Measurements from ENCODE around the gene ARMC6.
"Not testable (repeated sequence)": the region's sequence is repeated elsewhere in the genome, so short reads cannot be mapped to it uniquely, and the experiment has no call there.

Gene ARMC6

DNA sequence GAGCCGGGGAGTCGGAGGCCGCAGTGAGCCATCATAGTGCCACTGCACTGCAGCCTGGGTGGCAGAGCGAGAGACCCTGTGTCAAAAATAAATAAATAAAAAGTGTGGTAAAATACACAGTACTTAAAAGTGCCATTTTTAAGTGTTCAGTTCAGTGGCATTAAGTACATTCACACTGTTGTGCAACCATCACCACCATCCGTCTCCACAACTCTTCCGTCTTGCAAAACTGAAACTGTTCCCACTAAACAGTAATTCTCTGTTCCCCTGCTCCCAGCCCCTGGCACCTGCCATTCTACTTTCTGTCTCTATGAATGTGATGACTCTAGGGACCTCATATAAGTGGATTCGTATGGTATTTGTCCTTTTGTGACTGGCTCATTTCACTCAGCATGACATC is 43.7 kb downstream of the ARMC6 start:
- DNase-seq: peak; percentile 71

DNA sequence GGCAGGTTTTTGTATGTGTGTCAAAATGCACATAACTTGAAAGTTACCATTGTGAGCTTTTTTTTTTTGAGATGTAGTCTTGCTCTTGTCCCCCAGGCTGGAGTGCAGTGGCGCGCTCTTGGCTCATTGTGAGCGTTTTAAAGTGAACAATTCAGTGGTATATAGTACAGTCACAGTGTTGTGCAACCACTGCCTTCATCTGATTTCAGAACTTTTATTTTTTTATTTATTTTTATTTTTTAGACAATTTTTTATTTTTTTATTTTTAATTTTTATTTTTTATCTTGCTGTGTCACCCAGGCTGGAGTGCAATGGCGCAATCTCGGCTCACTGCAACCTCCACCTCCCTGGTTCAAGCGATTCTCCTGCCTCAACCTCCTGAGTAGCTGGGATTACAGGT is 45.4 kb downstream of the ARMC6 start:
- no peak for DNase-seq

DNA sequence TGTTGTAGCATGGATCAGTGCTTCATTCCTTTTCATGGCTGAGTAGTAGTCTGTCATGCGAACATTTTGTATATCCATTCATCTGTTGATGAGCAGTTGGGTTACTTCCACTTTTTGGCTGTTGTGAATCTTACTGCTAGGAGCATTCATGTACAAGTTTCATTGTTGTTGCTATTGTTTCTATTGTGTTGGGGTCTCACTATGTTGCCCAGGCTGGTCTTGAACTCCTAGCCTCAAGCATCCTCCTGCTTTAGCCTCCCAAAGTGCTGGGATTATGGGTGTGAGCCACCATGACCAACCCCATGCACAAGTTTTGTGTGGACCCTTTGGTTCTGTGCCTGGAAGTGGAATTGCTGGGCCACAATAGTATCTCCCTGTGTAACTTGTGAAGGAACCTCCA is 46.2 kb downstream of the ARMC6 start:
- no peak for DNase-seq

GRCh38 chr19:19081642-19082151 is 48.3 kb downstream of the ARMC6 start:
- DNase-seq: no peak

- no peak for DNase-seq
Observed at GRCh38 chr19:19083413-19084178, 50.2 kb downstream of the ARMC6 start.

DNA sequence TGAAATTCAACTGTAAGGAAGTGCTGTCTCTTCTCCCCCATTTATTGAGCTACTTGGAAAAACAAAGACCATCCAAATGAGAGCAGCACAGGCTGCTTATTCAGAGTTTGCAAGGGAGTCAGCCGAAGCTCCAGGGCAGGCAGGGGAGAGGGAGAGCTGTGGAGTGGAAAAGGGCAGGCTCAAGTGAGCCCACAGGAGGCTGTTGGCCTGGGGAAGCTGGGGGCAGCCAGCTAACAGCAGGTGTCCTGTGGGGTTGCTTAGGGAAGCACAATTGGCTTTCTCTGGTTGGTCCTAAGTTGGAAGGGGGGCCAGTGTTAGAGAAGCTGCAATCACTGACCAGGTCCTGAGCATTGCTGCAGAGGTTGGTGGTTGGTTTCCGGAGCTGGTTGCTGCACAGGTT is 54.3 kb downstream of the ARMC6 start:
- DNase-seq: no peak

DNA sequence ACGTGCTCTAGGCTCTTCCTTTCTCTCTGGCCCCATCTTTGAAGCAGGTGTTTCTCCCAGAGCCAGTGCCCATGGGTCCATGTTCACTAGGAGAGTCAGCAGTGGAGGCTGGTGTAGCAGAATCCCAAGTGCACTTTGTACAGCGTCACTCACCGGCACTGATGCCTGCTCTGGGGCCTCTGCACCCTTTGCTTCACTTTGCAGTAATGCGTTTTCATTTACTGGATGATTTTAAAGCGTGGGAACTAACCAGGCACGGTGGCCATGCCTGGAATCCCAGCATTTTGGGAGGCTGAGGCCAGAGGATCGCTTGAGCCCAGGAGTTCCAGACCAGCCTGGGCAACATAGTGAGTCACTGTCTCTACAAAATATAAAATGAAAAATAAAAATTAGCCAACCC is 61.1 kb downstream of the ARMC6 start:
- no peak for DNase-seq

DNA sequence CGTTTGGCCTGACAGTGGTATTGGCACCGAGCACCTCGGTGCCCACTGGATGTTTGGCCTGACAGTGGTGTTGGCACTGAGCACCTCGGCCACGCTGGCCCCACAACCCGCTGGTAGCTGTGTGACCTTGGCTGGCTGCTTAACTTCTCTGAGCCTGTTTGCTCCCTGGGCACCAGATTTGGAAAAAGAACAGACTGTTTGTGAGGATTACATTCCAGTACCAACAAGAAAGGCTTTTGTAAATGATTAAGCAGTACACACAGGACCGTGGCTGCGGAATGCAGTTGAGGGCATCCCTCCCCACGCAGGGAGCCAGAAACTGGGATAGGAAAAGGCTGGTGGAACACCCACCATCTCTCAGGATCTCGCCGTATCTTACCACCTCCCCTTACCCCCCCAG is 62.3 kb downstream of the ARMC6 start:
- no peak for DNase-seq

DNA sequence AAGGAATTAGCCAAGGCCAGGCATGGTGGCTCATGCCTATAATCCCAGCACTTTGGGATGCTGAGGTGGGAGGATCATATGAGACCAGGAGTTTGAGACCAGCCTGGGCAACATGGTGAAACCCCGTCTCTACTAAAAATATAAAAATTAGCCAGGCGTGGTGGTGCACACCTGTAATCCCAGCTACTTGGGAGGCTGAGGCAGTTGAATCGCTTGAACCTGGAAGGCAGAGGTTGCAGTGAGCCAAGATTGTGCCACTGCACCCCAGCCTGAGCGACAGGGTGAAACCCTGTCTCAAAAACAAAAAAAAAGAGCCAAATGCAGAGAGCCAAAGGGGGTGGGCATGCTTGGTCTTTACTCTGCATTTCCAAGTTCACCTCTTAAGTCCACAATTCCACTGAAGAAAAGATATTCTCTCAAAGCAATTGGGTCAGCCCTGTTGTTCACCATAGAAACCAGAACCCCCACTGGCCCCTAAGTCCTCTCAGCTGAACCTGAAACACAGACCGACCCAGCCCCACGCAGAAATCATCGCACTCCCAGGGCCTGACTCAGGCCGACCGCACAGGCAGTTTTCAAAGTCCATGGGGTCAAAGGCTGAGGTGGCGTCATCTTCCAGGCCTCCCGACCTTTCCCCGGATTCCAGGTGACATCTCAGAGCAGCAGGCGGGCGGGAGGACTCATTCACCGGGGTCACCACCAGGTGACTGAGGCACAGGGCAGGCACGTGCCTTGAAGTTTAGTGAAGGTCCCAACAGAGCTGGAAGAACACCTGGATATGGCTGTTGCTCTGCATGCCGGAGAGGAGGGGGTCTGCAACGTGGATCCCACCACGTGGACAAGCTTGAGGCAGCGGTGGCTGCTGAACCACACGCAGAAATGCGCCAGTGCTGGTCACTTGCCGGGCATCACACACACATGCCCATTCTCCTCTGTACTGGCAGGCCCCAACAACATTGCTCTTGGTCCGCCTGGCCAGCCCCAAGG is 63.5 kb downstream of the ARMC6 start:
- DNase-seq: no peak

DNA sequence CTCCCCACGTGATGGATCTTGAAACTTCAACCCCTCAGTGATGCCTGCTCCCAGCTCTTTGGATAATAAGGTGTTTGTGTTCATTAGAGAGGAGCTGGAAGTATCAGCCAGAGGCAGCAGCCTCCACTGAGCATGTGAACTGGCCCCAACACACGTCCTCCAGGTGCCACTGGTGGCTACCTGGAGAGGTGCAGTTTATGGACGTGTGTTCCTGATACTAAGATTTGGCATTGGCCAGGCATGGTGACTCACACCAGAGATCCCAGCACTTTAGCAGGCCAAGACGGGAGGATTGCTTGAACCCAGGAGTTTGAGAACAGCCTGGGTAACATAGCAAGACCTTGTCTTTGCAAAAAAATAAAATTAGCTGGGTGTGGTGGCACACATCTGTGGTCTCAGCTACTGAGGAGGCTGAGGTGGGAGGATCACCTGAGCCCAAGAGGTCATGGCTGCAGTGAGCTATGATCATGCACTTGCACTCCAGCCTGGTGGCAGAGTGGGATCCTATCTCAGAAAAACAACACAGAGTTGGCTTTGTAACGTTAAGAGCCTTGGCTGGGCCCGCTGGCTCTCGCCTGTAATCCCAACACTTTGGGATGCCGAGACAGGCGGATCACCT is 64.8 kb downstream of the ARMC6 start:
- DNase-seq: no peak

- DNase-seq: no peak
Observed at GRCh38 chr19:19098703-19099632, 65.6 kb downstream of the ARMC6 start.

- DNase-seq: no peak
Observed at GRCh38 chr19:19101540-19101939, 68.1 kb downstream of the ARMC6 start.

DNA sequence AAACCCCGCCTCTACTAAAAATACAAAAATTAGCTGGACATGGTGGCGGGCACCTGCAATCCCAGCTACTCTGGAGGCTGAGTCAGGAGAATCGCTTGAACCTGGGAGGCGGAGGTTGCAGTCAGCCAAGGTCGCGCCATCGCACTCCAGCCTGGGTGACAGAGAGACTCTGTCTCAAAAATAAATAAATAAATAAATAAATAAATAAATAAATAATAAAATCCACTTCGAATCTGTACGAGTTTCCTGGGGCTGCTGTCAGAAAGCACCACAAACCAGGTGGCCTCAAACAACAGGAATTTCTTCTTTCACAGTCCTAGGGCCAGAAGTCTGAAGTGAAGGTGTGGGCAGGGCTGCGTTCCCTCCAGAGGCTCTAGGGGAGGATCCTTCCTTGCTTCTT is 69.2 kb downstream of the ARMC6 start:
- not testable (repeated sequence) for DNase-seq

GRCh38 chr19:19103167-19103566 is 69.8 kb downstream of the ARMC6 start:
- DNase-seq: no peak

DNA sequence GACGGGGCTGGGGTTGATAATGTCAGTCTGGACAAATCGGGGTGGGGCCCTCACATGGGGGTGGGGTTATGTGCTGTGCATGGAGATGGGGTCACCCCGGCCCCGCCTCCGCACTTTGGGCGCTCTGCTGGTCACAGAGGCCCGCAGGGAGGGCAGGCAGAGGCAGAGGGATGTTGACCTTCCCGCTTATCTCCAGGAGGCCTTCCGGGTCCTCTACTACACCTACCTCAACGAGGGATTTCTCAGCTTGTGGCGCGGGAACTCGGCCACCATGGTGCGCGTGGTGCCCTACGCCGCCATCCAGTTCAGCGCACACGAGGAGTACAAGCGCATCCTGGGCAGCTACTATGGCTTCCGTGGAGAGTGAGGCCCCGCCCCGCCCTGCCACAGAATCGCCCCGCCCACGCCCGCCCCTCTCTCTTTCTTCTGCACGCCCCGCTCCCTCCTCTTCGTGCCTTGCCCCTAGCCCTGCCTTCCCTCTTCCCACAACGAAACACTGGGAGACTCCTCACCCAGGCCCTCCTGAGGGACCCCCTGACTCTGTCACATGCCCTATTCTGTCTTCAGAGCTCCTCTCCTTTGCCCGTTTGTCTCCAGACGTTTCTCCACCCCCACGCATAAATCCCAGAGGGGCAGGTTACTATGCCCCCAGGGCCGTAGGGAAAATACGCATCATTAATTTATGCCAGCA is 72.1 kb downstream of the ARMC6 start:
- DNase-seq: no peak

DNA sequence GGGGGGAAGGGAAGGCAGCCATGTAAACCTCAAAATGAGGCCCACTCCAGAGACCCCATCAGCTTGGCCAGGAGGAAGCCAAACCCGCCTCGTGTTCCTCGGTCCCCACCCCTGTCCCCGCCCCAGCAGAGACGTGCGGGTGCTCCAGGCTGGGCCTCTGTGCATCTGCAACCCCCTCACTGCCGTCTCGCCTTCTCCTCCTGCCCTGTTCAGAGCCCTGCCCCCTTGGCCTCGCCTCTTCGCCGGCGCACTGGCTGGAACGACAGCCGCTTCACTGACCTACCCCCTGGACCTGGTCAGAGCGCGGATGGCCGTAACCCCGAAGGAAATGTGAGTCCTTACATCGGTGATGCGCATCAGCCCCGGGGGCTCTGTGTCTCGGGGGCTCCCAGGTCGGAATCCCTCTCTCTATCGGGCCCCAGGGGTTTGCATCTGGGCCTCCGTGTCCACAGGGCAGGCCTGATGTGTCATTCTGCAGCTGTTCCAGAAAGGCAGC is 72.7 kb downstream of the ARMC6 start:
- no peak for DNase-seq

- DNase-seq: not testable (repeated sequence)
Observed at GRCh38 chr19:19106938-19107337, 73.5 kb downstream of the ARMC6 start.

DNA sequence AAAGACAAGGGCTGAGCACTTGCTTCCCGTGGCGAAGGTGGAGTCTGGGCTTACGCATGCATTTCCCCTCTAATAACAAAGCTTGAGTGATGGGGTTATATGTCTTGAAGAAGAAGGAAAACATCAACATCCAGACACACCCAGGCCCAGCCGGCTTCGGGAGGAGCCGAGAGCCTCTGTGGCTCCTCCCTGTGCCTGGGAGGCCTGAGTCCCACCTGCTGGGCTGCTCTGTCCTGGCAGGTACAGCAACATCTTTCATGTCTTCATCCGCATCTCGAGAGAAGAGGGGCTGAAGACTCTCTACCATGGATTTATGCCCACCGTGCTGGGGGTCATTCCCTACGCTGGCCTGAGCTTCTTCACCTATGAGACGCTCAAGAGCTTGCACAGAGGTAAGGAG is 74.3 kb downstream of the ARMC6 start:
- no peak for DNase-seq
